ENCODE measurements around the gene SHC2.

DNA sequence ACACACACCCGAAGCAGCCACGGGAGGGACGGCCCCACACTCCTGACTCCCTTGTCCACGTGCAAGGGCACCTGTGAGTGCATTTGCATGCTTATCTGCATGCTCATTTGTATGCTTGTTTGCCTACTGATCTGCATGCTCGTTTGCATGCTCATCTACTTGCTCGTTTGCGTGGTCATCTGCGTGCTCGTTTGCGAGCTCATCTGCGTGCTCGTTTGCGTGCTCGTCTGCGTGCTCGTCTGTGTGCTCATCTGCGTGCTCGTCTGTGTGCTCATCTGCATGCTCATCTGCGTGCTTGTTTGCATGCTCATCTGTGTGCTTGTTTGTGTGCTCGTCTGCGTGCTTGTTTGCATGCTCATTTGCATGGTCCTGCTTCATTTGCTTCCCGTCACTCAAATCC lies 23.8 kb downstream of the SHC2 start:
- TF ChIP-seq FOXM1 (CRISPR knock-in tag; IDR thresholded peaks at IDR 0.05) (no peak), GTF2F1 (IDR thresholded peaks at IDR 0.05; ENCODE audit: low read length) (no peak), FOXA1 (IDR thresholded peaks at IDR 0.05) (no peak), FOXA1 (CRISPR knock-in tag; IDR thresholded peaks at IDR 0.05) (no peak), KDM5B (CRISPR knock-in tag; IDR thresholded peaks at IDR 0.05; ENCODE audit: borderline replicate concordance) (no peak), EZH2 (conservative IDR thresholded peaks at IDR 0.05; ENCODE audit: low read depth, low read length) (no peak), JUNB (CRISPR knock-in tag; IDR thresholded peaks at IDR 0.05; ENCODE audit: borderline replicate concordance) (no peak)
- TF ChIP-seq, protein P1, sequence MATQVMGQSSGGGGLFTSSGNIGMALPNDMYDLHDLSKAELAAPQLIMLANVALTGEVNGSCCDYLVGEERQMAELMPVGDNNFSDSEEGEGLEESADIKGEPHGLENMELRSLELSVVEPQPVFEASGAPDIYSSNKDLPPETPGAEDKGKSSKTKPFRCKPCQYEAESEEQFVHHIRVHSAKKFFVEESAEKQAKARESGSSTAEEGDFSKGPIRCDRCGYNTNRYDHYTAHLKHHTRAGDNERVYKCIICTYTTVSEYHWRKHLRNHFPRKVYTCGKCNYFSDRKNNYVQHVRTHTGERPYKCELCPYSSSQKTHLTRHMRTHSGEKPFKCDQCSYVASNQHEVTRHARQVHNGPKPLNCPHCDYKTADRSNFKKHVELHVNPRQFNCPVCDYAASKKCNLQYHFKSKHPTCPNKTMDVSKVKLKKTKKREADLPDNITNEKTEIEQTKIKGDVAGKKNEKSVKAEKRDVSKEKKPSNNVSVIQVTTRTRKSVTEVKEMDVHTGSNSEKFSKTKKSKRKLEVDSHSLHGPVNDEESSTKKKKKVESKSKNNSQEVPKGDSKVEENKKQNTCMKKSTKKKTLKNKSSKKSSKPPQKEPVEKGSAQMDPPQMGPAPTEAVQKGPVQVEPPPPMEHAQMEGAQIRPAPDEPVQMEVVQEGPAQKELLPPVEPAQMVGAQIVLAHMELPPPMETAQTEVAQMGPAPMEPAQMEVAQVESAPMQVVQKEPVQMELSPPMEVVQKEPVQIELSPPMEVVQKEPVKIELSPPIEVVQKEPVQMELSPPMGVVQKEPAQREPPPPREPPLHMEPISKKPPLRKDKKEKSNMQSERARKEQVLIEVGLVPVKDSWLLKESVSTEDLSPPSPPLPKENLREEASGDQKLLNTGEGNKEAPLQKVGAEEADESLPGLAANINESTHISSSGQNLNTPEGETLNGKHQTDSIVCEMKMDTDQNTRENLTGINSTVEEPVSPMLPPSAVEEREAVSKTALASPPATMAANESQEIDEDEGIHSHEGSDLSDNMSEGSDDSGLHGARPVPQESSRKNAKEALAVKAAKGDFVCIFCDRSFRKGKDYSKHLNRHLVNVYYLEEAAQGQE (IDR thresholded peaks at IDR 0.05; ENCODE audit: borderline replicate concordance in 1 of 2, low read depth in 1 of 2, low read length in 2 of 2): no peak
- TF ChIP-seq, protein P2, sequence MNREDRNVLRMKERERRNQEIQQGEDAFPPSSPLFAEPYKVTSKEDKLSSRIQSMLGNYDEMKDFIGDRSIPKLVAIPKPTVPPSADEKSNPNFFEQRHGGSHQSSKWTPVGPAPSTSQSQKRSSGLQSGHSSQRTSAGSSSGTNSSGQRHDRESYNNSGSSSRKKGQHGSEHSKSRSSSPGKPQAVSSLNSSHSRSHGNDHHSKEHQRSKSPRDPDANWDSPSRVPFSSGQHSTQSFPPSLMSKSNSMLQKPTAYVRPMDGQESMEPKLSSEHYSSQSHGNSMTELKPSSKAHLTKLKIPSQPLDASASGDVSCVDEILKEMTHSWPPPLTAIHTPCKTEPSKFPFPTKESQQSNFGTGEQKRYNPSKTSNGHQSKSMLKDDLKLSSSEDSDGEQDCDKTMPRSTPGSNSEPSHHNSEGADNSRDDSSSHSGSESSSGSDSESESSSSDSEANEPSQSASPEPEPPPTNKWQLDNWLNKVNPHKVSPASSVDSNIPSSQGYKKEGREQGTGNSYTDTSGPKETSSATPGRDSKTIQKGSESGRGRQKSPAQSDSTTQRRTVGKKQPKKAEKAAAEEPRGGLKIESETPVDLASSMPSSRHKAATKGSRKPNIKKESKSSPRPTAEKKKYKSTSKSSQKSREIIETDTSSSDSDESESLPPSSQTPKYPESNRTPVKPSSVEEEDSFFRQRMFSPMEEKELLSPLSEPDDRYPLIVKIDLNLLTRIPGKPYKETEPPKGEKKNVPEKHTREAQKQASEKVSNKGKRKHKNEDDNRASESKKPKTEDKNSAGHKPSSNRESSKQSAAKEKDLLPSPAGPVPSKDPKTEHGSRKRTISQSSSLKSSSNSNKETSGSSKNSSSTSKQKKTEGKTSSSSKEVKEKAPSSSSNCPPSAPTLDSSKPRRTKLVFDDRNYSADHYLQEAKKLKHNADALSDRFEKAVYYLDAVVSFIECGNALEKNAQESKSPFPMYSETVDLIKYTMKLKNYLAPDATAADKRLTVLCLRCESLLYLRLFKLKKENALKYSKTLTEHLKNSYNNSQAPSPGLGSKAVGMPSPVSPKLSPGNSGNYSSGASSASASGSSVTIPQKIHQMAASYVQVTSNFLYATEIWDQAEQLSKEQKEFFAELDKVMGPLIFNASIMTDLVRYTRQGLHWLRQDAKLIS (CRISPR knock-in tag; IDR thresholded peaks at IDR 0.05): no peak
- TF ChIP-seq, protein P3, sequence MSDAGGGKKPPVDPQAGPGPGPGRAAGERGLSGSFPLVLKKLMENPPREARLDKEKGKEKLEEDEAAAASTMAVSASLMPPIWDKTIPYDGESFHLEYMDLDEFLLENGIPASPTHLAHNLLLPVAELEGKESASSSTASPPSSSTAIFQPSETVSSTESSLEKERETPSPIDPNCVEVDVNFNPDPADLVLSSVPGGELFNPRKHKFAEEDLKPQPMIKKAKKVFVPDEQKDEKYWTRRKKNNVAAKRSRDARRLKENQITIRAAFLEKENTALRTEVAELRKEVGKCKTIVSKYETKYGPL (CRISPR knock-in tag; IDR thresholded peaks at IDR 0.05): no peak
- TF ChIP-seq, protein P4, sequence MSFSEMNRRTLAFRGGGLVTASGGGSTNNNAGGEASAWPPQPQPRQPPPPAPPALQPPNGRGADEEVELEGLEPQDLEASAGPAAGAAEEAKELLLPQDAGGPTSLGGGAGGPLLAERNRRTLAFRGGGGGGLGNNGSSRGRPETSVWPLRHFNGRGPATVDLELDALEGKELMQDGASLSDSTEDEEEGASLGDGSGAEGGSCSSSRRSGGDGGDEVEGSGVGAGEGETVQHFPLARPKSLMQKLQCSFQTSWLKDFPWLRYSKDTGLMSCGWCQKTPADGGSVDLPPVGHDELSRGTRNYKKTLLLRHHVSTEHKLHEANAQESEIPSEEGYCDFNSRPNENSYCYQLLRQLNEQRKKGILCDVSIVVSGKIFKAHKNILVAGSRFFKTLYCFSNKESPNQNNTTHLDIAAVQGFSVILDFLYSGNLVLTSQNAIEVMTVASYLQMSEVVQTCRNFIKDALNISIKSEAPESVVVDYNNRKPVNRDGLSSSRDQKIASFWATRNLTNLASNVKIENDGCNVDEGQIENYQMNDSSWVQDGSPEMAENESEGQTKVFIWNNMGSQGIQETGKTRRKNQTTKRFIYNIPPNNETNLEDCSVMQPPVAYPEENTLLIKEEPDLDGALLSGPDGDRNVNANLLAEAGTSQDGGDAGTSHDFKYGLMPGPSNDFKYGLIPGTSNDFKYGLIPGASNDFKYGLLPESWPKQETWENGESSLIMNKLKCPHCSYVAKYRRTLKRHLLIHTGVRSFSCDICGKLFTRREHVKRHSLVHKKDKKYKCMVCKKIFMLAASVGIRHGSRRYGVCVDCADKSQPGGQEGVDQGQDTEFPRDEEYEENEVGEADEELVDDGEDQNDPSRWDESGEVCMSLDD (CRISPR knock-in tag; IDR thresholded peaks at IDR 0.05; ENCODE audit: borderline replicate concordance): no peak
